ENCODE results near the gene FAM227B. TPM values are rescaled to one million over a fixed set of nuclear protein-coding genes. Genes with fewer than 3 reads are reported as not detected.
"Not testable (repeated sequence)": the region's sequence is repeated elsewhere in the genome, so short reads cannot be mapped to it uniquely, and the experiment has no call there.

Gene FAM227B, protein sequence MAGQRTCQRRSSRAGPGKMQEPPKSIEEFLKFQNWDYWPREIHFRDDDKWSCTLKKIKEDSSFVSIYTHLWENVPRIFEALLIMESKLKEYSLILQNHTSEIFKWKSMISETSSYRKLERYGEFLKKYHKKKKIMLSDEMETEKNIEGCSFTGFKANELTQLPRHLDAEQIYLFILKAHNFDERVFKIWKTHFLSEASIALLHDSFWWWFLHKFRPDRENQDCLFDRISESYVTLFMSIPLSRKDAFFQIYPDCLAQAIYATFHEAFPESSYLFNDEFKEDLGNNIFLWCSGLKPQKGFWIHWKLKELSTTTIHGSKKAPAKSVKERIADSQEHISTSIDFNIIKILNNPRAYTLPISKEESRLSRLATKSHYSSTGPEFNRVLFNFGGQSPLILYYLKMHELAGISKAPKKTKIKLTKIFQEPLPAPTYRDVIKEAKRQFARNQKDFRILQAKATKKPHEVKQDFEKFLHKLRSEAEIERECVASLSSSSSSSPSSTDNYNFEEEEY
- 4.7 and 5.2 TPM in 2 replicates for total RNA-seq

DNA sequence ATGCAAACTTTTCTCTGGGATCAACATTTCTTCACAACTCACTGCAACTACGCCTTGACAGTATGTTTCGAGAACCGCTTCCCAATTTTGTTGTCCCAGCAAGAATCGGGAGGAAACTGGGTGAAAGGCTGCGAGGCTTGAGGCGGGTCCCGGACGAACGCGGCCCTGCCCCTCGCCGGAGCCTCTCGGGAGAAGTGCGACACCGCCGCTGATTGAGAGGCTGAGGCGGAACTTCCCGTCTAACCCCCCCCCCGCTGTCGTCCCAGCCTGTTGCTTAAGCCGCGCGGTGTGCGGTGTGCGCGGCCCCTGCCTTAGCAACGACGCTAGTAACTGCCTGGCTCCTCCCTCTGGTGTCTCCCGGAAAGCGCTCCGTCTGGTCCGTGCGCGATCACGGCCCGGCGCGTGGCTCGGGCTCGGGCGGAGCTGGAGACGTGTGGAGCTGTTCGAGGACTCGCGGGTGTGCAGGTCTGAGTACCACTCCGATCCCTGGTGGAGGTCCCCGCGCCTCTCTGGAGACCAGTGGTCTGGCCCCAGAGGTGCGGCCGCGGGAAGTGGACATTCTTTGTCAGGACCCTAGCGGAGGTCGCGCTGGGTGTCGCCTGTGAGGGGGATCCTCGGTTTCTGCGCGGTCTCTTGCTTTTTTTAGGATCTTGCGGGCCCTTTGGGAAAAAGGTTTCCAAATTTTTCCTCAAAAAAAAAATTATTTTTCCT is at the start of gene FAM227B, which contains the start of gene DTWD1:
Gene FAM227B (minus strand): TSS at position 161 of the 711 bp plus-strand sequence. CDS start 5,647 bp downstream, outside the sequence.
Gene DTWD1 (plus strand): TSS at position 391 of the 711 bp plus-strand sequence. CDS start 4,120 bp downstream, outside the sequence.
- DNase-seq (ENCODE audit: extremely low read depth, low read depth, low spot score), result peak; percentile 77

- no peak for DNase-seq (ENCODE audit: extremely low read depth, low read depth, low spot score)
These were observed 48.7 kb upstream of the FAM227B start for GRCh38 chr15:49669288-49669687.

DNA sequence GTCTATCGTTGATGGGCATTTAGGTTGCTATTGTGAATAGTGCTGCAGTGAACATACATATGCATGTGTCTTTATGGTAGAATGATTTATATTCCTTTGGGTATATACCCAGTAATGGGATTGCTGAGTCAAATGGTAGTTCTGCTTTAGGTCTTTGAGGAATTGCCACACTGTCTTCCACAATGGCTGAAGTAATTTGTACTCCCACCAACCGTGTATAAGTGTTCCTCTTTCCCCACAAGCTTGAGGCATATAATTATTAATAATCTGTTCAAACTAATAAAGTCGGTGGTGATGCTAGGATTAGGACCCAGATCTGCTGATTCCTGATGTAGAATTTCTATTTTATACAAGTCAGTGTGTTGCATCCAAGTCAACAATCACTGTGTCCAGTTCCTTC is 45.9 kb upstream of the FAM227B start:
- DNase-seq (ENCODE audit: extremely low read depth, low read depth, low spot score), result not testable (repeated sequence)

DNA sequence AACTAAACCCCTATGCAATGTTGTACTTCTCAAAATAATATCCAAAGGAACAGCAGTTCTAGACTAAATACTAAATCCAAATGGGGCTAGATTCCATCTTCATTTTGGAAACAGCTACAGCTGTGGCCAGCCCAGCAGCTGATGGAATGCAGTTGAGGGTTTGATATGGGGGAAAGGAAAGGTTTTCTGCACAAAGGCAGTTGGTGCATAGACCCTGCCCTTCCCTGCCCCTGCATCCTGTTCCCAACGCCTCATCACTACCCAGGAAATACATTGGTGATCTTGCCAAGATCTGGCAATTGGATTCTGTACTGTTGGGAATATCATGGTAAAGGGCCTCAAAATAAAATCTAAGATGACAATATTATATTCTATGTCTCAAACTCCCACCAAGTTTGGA is 44.1 kb upstream of the FAM227B start:
- DNase-seq (ENCODE audit: extremely low read depth, low read depth, low spot score), result no peak

DNA sequence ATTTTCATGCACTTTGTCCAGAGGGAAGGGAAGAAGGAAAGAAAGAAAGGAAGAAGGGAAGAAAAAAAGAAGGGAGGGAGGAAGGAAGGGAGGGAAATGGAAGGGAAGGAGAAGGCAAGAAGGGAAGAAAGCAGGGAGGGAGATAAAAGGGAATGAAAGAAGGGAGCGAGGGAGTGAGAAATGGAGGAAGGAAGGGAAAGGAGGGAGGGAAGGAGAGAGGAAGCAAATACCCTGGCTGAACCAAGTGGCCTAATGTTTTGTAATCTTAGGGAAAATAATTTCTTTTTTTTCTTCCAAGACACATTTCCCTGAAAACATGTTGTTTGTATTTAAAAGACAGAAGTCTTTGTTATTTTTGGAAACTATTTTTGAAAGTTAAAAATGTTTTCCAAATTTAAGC is 36.1 kb upstream of the FAM227B start:
- no peak for DNase-seq (ENCODE audit: extremely low read depth, low read depth, low spot score)

- no peak for DNase-seq (ENCODE audit: extremely low read depth, low read depth, low spot score)
These were observed 32.3 kb upstream of the FAM227B start for GRCh38 chr15:49652922-49653321.

DNA sequence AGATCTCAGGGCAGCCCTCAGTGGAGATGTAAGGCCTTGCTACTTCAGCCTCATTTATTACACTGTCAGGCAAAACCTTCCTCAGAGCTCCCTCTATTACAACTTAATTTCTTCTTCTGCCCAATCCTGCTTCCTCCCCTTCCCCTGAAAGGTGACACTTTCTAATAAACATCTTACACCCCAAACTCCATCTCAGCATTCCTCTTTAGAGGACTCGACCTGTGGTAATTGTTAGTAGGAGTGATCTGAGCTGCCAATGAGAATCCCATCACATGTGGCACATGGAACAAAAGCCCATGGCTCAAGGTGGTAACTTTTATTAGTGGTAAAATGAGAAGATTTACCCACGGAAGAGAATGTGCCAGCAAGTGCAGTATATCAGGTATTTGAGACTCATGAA is 30.1 kb upstream of the FAM227B start:
- no peak for DNase-seq (ENCODE audit: extremely low read depth, low read depth, low spot score)

- no peak for DNase-seq (ENCODE audit: extremely low read depth, low read depth, low spot score)
These were observed 29.4 kb upstream of the FAM227B start for GRCh38 chr15:49649987-49650386.

- DNase-seq (ENCODE audit: extremely low read depth, low read depth, low spot score), result no peak
These were observed 26.3 kb upstream of the FAM227B start for GRCh38 chr15:49646891-49647290.

GRCh38 chr15:49645941-49646340 is 25.3 kb upstream of the FAM227B start:
- no peak for DNase-seq (ENCODE audit: extremely low read depth, low read depth, low spot score)

DNA sequence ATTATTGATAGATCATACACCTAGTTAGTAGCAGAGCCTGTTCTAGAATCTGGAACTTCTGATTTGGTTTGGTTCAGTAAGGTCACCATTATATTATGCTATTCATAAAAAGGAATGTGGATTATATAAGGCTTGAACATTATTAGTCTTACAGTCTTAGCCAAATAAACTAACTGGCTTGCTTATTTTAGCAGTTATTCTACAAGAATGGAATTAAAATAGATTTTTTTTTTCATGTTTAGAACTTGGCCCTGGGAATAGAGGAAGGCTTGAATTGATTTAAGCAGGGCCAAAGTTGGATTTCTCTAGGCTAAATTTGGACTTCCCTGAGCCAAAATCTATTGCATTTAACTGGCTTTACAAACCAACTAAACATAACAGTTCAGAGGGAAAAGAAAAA is 24.7 kb upstream of the FAM227B start:
- no peak for DNase-seq (ENCODE audit: extremely low read depth, low read depth, low spot score)

DNA sequence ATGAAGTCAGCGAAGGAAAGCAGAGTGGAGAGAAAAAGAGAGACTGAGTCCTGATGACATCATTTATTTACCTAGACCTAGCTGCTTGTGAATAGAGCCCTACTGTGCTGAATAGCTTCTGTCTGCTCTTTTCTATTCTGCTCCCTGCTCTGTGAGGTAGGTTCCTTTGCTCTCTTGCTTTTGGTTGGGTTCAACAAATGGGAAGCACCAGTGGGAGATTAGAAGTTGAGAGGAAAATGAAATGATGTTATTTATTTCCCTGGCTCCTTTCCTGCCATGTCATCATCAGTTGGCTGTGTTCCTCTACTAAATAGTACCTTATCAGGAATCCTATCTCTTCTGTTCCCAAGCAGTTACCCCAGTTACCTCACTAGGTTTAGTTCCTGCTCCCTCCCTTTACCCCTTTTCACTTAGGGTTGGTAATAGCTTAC is 23.8 kb upstream of the FAM227B start:
- no peak for DNase-seq (ENCODE audit: extremely low read depth, low read depth, low spot score)

DNA sequence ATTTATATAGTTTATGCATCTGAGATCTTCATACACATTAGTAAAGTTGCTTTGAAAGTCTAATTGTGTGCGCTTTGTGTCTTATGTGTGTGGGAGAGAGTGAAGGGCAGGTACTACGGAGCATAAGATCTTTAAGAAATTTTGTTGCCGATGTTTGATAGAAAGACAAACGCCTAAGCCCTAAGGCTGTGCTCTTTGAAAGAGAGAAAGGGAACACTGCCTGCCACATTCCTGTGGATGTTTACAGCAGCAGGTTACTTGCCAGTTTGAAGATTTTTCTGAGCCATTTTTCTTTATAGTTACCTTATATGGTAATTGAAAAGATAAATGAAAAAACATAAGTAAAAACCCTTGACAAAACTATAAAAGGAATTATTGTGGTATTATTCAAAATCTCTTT is 17.2 kb upstream of the FAM227B start:
- no peak for DNase-seq (ENCODE audit: extremely low read depth, low read depth, low spot score)

GRCh38 chr15:49628379-49628778 is 7.8 kb upstream of the FAM227B start:
- DNase-seq (ENCODE audit: extremely low read depth, low read depth, low spot score), result no peak

DNA sequence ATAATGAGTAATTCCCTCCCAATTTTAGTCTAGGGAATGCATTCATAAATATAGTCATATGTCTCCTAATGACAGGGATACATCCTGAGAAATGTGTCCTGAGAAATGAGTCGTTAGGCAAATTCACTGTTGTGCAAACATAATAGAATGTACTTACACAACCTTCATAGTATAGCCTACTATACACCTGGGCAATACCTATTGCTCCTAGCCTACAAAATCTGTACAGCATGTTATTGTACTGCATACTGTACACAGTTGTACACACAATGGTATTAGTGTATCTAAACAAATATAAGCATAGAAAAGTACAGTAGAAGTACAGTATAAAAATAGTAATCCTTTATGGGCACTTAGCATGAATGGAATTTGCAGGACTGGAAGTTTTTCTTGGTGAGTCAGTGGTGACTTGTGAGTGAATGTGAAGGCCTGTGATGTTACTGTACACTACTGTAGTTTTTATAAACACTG is 6.8 kb upstream of the FAM227B start:
- DNase-seq (ENCODE audit: extremely low read depth, low read depth, low spot score), result no peak

- no peak for DNase-seq (ENCODE audit: extremely low read depth, low read depth, low spot score)
These were observed 4.9 kb upstream of the FAM227B start for GRCh38 chr15:49625460-49626036.

GRCh38 chr15:49624056-49624455 is 3.4 kb upstream of the FAM227B start:
- no peak for DNase-seq (ENCODE audit: extremely low read depth, low read depth, low spot score)

GRCh38 chr15:49622561-49622960 is 1.9 kb upstream of the FAM227B start:
- no peak for DNase-seq (ENCODE audit: extremely low read depth, low read depth, low spot score)

GRCh38 chr15:49621887-49622286 is 1.3 kb upstream of the FAM227B start:
- no peak for DNase-seq (ENCODE audit: extremely low read depth, low read depth, low spot score)

GRCh38 chr15:49621401-49621811 is 788 bp upstream of the FAM227B start:
- DNase-seq (ENCODE audit: extremely low read depth, low read depth, low spot score), result no peak

DNA sequence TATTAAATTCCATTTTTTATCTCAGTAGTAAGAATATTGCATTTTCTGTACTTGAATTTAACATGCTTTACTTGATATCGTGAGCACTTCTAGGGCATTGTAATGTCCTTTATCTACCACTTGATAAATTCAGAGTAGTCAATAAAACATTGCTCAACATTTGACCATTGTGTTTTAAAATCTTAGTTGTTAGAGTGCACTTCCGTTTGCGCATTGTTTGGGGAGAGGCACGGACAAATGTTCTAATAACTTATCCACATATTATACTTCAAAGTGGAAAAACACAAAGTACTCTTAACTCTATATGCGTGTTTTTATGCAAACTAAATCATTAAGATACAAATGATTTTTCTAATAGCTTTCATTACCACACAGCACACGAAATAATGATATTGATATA is 419 bp downstream of the FAM227B start:
- no peak for DNase-seq (ENCODE audit: extremely low read depth, low read depth, low spot score)

Data from glomerular endothelial cell (primary cell).